Neuronal stem cell (in vitro differentiated cells): ENCODE data around the gene GLIS1.

ENCODE experiments used
- DNase-seq: peaks from one replicate; pipeline ENCODE4 v3.0.0-alpha.2; 2013; ENCODE audit warnings: low spot score
- H2AFZ ChIP-seq: one replicate; pipeline ENCODE4 v1.6.1; 2013; ENCODE audit warnings: mild to moderate bottlenecking, low read length, inconsistent platforms
- H2AK5ac ChIP-seq: 2 replicates; pipeline ENCODE4 v1.6.1; 2013; ENCODE audit warnings: low read depth, mild to moderate bottlenecking, inconsistent platforms, low read length, moderate library complexity, mixed read lengths
- H2BK120ac ChIP-seq: 2 replicates; pipeline ENCODE4 v1.6.1; 2013; ENCODE audit warnings: low read depth, mild to moderate bottlenecking, inconsistent platforms, low read length, moderate library complexity, mixed read lengths
- H2BK12ac ChIP-seq: one replicate; pipeline ENCODE4 v1.6.1; 2013; ENCODE audit warnings: low read length, inconsistent platforms
- H2BK15ac ChIP-seq: 2 replicates; pipeline ENCODE4 v1.6.1; 2013; ENCODE audit warnings: mild to moderate bottlenecking, low read length, inconsistent platforms, mixed read lengths
- H2BK5ac ChIP-seq: one replicate; pipeline ENCODE4 v1.6.1; 2013; ENCODE audit warnings: inconsistent platforms, mild to moderate bottlenecking, low read length, moderate library complexity
- H3K14ac ChIP-seq: one replicate; pipeline ENCODE4 v1.6.1; 2013; ENCODE audit warnings: low read length, inconsistent platforms
- H3K18ac ChIP-seq: 2 replicates; pipeline ENCODE4 v1.6.1; 2013; ENCODE audit warnings: low read length, inconsistent platforms
- H3K23ac ChIP-seq: 2 replicates; pipeline ENCODE4 v1.6.1; 2013; ENCODE audit warnings: low read depth, mild to moderate bottlenecking, mixed read lengths, low read length, inconsistent platforms; ENCODE audit not compliant: poor library complexity
- H3K27ac ChIP-seq: replicated peaks from 3 replicates; pipeline ENCODE4 v1.5.1; 2013; ENCODE audit warnings: low read length, inconsistent platforms
- H3K27me3 ChIP-seq, 3 experiments: 2 replicates each; pipeline ENCODE4 v1.6.1; 2013; ENCODE audit warnings: low read length in 3 of 3, mild to moderate bottlenecking in 2 of 3, inconsistent platforms in 1 of 3, low read depth in 1 of 3, mixed read lengths in 1 of 3, moderate library complexity in 1 of 3; ENCODE audit not compliant: control insufficient read depth in 3 of 3, insufficient read depth in 3 of 3
- H3K36me3 ChIP-seq, 2 donors: replicated peaks in 1 of 2; 2 replicates each; pipeline ENCODE4 v1.6.1; 2013; ENCODE audit warnings: low read length in 2 of 2; ENCODE audit not compliant: control insufficient read depth in 2 of 2, insufficient read depth in 2 of 2
- H3K4ac ChIP-seq: 2 replicates; pipeline ENCODE4 v1.6.1; 2013; ENCODE audit warnings: inconsistent platforms, mild to moderate bottlenecking, low read length, moderate library complexity
- H3K4me1 ChIP-seq, 2 donors: 1 replicate in 1 of 2; 2 replicates in 1 of 2; pipeline ENCODE4 v1.6.1; 2013; ENCODE audit warnings: low read length in 2 of 2, low read depth in 1 of 2; ENCODE audit not compliant: control insufficient read depth in 2 of 2, insufficient read depth in 1 of 2
- H3K4me2 ChIP-seq: one replicate; pipeline ENCODE4 v1.6.1; 2013; ENCODE audit warnings: mild to moderate bottlenecking, low read length, inconsistent platforms; ENCODE audit not compliant: insufficient read depth, poor library complexity, severe bottlenecking
- H3K4me3 ChIP-seq, 2 donors: 2 replicates each; pipeline ENCODE4 v1.5.1; 2013; ENCODE audit warnings: low read length in 2 of 2, mild to moderate bottlenecking in 2 of 2, inconsistent platforms in 1 of 2, moderate library complexity in 1 of 2
- H3K79me1 ChIP-seq: one replicate; pipeline ENCODE4 v1.6.1; 2013; ENCODE audit warnings: low read depth, mild to moderate bottlenecking, inconsistent platforms, low read length, moderate library complexity
- H3K9ac ChIP-seq: one replicate; pipeline ENCODE4 v1.6.1; 2013; ENCODE audit warnings: mild to moderate bottlenecking, low read depth, low read length, inconsistent platforms; ENCODE audit not compliant: poor library complexity
- H3K9me3 ChIP-seq, 2 donors: replicated peaks in 1 of 2; 2 replicates each; pipeline versions ENCODE3 to v1.6.1; 2013; ENCODE audit warnings: low read length in 2 of 2, mild to moderate bottlenecking in 2 of 2, inconsistent platforms in 1 of 2, low read depth in 1 of 2, mixed read lengths in 1 of 2, moderate library complexity in 1 of 2; ENCODE audit not compliant: control insufficient read depth in 2 of 2, insufficient read depth in 1 of 2
- H4K8ac ChIP-seq: one replicate; pipeline ENCODE4 v1.6.1; 2013; ENCODE audit warnings: low read depth, mild to moderate bottlenecking, inconsistent platforms, low read length, moderate library complexity
- H4K91ac ChIP-seq: one replicate; pipeline ENCODE4 v1.6.1; 2013; ENCODE audit warnings: low read length, low read depth, mild to moderate bottlenecking, inconsistent platforms; ENCODE audit not compliant: poor library complexity
- WGBS, 2 donors: extraction: QIAGEN DNeasy Blood & Tissue Kit; methylation state at CpG; one replicate each; pipeline ENCODE4 v1.1.7; 2013; ENCODE audit warnings: missing lambda C conversion rate in 2 of 2, mixed read lengths in 1 of 2; ENCODE audit not compliant: insufficient read length in 2 of 2, insufficient replicate concordance in 1 of 2; ENCODE audit errors: extremely low coverage in 2 of 2; 5-methylcytosine and 5-hydroxymethylcytosine counted together

GLIS1 gene

DNA sequence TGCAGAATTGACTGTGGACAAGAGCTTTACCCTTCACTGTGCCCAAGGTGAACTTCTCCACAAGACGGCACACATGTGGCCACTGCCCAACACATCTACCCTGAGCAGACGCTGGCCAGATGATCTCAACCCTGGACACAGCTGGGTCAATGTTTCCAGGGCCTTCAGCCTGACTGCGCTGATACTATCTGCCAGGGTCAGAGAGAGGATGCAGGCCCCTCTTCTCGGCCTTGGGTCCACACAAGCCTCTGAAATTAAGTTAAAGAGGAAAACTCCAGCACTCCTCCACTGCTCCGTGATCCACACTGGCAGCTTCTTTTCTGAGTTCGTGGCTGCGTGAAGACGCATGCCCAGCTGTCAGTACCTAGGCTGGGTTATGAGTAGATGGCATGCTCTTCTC lies 58.1 kb downstream of the GLIS1 start:
- WGBS, 2 donors = no CpG with 5 or more reads among the region's 8 CpGs
- no peaks in the 10 kb centered on the region for H3K36me3 ChIP-seq
- H2BK120ac ChIP-seq = no peak overlapping the region
- no peak overlapping the region for H2BK5ac ChIP-seq
- H3K14ac ChIP-seq = no peak overlapping the region
- no peak overlapping the region for H2BK15ac ChIP-seq
- peak overlapping the region; percentile 11 for H2AK5ac ChIP-seq
- peaks cover 0 to 10% of the 10 kb centered on the region in 2 donors for H3K4me1 ChIP-seq
- H2BK12ac ChIP-seq = no peak overlapping the region
- H3K27me3 ChIP-seq = peaks cover 0 to 84% (median 0%) of the 10 kb centered on the region in 3 experiments
- H3K23ac ChIP-seq = no peak overlapping the region
- no peak overlapping the region for H3K4ac ChIP-seq
- H2AFZ ChIP-seq = no peak overlapping the region
- H4K91ac ChIP-seq = no peak overlapping the region
- H3K9ac ChIP-seq = no peak overlapping the region
- H3K9me3 ChIP-seq = no peaks in the 10 kb centered on the region
- H3K27ac ChIP-seq = no peak overlapping the region
- H3K4me2 ChIP-seq = no peak overlapping the region
- no peak overlapping the region for H3K4me3 ChIP-seq
- H3K79me1 ChIP-seq = no peaks in the 10 kb centered on the region
- H4K8ac ChIP-seq = no peak overlapping the region
- no peak for DNase-seq
- no peak overlapping the region for H3K18ac ChIP-seq

DNA sequence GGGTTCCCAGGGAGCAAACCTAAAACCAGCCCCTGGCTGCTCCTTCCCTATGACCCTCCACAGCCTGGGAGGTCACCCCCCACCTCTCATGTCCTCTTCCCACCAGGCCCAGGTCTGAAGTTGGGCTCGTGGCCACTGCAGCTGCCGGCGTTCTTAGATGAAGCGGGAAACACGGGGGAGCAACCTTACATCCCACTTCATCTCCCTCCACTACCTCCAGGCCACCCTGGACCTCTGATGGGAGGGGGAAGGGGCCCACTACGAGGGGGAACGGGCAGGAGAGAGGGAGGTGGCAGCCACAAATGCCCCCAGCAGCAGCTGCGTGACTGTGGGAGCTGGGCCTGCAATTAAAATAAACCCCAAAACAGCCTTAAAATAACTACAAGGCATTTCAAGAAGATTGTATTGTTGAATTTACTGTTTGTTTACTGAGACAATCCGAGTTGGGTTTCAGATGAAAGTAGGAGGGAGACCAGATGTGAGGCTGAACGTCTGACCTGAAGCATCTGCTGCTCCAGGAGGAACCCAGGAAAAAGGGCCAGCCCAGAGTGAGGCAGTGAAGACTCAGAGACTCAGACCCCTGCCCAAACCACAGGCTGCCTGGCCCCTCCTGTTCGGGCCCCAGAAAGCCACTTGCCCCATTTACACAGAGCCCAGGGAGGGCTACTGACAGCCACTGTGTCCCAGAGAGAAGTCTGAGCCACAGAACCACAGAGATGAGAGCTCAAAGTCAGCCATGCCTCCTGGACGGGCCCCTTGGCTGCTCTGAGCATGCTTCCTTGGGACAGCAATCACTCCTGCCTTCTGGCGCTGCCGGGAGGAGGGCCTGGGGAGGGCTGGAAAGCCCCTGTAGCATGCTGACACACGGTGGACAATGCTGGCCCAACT lies 59.8 kb downstream of the GLIS1 start:
- Histone ChIP-seq H3K18ac (peak overlapping the region; percentile 36), H2AK5ac (no peak overlapping the region), H4K91ac (no peak overlapping the region), H2BK120ac (no peak overlapping the region), H3K9ac (no peak overlapping the region), H3K9me3 (no peaks in the 10 kb centered on the region), H3K4ac (no peak overlapping the region), H2AFZ (no peak overlapping the region), H2BK15ac (no peak overlapping the region), H4K8ac (no peak overlapping the region), H3K27ac (no peak overlapping the region), H3K27me3 (peaks cover 0 to 80% (median 0%) of the 10 kb centered on the region in 3 experiments), H2BK5ac (no peak overlapping the region), H3K14ac (no peak overlapping the region), H3K4me2 (no peak overlapping the region), H3K4me3 (no peak overlapping the region), H3K23ac (no peak overlapping the region), H3K4me1 (peaks cover 0 to 7% of the 10 kb centered on the region in 2 donors), H3K36me3 (no peaks in the 10 kb centered on the region), H2BK12ac (no peak overlapping the region), H3K79me1 (no peaks in the 10 kb centered on the region)
- no peak for DNase-seq
- WGBS, 2 donors = no CpG with 5 or more reads among the region's 15 CpGs

DNA sequence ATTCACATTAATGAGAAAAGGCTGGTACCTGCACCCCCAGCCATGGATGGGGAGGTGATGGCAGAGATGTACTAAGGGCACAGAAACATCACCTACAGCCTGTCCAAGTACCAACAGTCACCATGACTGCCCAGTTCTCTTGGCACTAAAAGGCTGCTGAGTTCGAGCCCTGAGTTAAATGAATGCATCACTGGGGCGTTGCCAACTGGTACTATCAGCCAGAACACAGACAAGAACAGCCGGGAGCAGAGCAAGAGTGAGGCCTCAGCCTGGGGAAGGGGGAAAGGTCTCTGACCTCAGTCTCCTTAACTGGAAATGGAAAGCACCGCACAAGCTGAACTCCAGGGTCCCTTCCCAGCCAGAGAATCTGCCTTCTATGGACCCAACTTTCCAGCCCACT lies 60.5 kb downstream of the GLIS1 start:
- no CpG with 5 or more reads among the region's 4 CpGs for WGBS, 2 donors
- Histone ChIP-seq H3K23ac (no peak overlapping the region), H3K4me1 (peaks cover 0 to 7% of the 10 kb centered on the region in 2 donors), H2BK12ac (no peak overlapping the region), H3K18ac (no peak overlapping the region), H2BK15ac (no peak overlapping the region), H3K9ac (no peak overlapping the region), H3K9me3 (no peaks in the 10 kb centered on the region), H4K8ac (no peak overlapping the region), H3K36me3 (no peaks in the 10 kb centered on the region), H2AK5ac (no peak overlapping the region), H3K4me3 (no peak overlapping the region), H3K14ac (no peak overlapping the region), H3K79me1 (no peaks in the 10 kb centered on the region), H2BK5ac (no peak overlapping the region), H3K27ac (no peak overlapping the region), H3K4ac (no peak overlapping the region), H4K91ac (no peak overlapping the region), H2AFZ (no peak overlapping the region), H3K4me2 (no peak overlapping the region), H2BK120ac (no peak overlapping the region), H3K27me3 (peaks cover 0 to 76% (median 0%) of the 10 kb centered on the region in 3 experiments)
- DNase-seq = no peak

DNA sequence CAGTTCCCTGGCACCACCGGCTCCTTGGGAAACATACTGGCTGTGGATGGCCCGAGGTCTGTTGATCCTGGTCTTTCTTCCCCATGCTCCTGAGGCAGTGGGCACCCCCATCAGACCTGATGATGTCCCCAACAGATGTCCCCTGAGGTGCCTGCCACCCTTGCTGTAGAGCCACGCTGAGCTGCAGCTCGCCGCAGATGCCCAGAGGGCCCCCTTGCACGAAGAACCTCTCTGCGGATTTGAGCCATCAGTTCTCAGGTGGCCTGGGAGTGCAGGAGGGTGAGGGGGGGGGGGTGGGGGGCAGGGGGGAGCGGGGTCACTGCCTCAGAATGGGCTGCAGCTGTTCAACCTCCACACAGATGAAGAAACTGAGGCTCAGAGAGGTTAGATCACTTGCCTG lies 60.9 kb downstream of the GLIS1 start:
- Histone ChIP-seq H4K8ac (no peak overlapping the region), H3K36me3 (no peaks in the 10 kb centered on the region), H3K4me2 (no peak overlapping the region), H3K27ac (no peak overlapping the region), H2BK120ac (no peak overlapping the region), H3K27me3 (peaks cover 0 to 77% (median 0%) of the 10 kb centered on the region in 3 experiments), H3K18ac (no peak overlapping the region), H3K23ac (no peak overlapping the region), H3K9me3 (no peaks in the 10 kb centered on the region), H4K91ac (no peak overlapping the region), H3K79me1 (no peaks in the 10 kb centered on the region), H3K9ac (no peak overlapping the region), H2BK5ac (no peak overlapping the region), H2AK5ac (no peak overlapping the region), H3K14ac (no peak overlapping the region), H2AFZ (no peak overlapping the region), H2BK15ac (no peak overlapping the region), H3K4me3 (no peak overlapping the region), H2BK12ac (no peak overlapping the region), H3K4me1 (peaks cover 0 to 10% of the 10 kb centered on the region in 2 donors), H3K4ac (no peak overlapping the region)
- DNase-seq = no peak
- WGBS, 2 donors = no CpG with 5 or more reads among the region's 8 CpGs
